SHP77 treated with DMSO at 0.1 percent for 48 hours (cell line): ENCODE data around the gene MRPL44.
A peak's percentile ranks its signal among the peaks of the same experiment; 100 is the strongest.

ENCODE experiments used
- DNase-seq: peaks from one replicate; lab custom pipeline; 2025; lab: John Stamatoyannopoulos, UW

The MRPL44 gene

DNA sequence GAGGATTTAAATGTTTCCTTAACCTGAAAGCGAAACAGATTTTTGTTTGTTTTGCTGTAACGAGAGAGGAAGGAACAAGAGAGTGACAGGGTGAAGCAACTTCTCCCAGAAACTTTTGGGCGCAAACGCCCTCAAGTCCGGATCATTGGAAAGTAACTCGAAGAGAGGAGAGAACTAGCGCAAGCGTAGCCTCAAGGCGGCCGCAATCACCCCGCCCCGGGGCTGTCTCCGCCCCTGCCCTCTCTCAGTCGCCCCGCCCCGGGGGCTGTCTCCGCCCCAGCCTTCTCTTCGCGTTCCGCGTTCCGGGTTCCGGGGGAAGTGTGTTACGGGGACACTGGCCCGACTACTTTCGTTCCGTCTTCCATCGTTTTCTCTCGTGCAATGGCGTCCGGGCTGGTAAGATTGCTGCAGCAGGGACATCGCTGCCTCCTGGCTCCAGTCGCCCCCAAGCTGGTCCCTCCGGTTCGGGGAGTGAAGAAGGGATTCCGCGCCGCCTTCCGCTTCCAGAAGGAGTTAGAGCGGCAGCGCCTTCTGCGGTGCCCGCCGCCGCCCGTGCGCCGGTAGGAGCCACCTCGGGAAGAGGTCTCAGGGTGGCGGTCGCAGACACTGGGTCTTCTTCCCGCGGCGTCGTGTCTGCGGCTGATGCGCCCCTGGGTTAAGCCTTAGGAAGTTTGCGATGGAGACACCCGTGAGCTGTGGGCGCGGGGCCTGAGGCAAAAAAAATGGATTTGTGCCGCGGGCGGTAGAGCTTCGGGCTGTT lies at the start of gene MRPL44:
Gene MRPL44, plus strand, starts transcription at position 372 of the 760 bp plus-strand sequence. Its CDS starts 10 bp downstream, at position 382.
- peak; percentile 78 for DNase-seq

DNA sequence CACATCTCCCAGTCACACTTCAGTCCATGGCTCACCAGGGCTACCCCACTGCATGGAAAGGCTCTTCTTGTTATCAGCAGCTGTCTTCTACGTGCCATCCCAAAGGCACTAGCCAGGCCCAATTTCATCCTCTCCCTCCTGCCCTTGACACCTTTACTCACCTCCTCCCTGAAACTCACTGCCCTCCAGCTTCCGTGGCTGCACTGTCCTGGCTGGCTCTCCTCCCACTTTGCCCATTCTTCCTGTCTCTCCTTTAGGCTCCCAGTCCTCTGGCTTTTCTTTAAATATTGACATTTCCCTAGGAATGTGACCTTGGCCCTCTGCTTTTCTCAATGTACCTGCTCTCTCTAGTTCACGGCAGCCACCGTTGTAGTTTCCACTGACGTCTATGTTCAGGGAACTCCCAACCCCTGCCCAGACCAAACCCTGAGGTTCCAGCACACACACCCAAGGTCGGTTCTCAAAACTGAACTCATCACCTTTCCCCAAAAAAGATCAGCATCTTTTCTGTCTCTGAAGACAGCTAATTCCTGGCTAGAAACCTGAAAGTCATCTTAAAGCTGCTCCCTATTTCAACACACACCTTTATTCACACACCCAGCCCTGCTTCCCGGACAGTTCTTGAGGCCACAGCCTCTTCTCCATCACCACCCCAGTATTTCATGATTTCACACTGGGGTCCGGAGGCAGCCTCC lies 48.8 kb upstream of the MRPL44 start:
- DNase-seq: no peak

DNA sequence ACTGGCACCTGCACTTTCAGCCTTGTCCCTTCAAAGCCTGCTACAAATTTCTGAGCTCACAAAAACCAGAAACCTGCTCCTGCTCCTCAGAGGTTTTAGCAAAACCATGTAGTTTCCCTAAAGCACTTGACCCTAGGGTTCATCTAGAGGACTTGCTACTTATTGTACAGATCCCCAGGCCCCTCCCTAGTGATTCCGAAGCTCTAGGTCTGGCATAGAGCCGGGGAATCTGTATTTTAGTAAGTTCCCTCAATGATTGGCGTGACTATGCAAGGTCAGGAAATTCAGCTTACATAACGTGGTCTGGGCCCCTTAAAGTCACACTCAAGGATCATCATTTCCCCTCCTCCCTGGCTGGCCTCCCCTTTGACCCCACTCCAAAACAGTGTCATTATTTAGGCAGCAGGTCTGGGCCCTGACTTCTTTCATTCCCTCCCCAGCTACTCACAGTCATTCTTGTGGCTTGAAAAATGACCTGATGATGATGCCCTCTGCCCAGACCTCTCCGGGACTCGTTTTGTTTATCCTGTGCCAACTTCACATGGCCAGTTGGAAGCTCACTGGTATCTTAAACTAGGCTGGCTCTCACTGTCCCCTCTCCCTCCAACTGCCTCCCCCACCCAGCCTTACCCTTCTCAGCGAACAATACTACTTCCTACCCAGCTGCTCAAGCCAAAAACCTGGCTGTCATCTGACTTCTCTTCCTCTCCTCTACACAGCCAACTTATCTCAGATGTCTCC lies 48.1 kb upstream of the MRPL44 start:
- no peak for DNase-seq

DNA sequence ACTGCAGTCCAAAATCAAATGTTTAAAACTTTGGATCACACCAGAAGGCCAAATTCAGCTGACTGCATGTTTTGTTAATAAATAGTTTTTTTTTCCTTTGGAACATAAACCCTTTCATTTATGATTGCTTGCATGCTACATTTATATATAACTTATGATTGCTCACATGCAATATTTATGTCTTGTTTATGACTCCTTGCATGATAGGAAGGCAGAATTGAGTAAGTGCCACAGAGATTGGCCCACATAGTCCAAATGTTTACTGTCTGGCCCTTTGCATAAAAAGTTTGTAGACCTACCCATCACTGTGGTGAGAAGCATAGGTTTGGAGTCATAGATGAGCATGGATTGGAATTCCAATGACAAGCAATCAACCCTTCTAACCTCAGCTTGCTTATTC lies 42.9 kb upstream of the MRPL44 start:
- no peak for DNase-seq

DNA sequence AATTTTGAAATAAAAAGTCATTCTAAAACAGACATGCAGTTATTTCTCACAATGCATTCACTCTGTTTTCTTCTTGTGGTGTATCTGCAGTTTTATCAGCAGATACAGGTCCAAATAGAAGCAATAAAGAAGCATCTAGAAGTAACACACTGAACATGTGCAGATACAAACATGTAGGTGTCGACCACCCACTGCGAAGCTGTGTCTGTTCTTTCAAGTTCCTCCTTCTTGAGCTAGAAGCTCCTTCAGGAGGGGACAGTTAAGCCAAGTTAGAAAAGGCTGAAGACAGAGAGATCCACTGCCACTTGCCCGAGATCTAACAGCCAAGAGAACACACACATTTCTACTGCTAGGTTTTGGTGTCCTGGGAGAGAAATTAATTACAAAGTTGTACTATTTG lies 42.2 kb upstream of the MRPL44 start:
- DNase-seq: no peak

DNA sequence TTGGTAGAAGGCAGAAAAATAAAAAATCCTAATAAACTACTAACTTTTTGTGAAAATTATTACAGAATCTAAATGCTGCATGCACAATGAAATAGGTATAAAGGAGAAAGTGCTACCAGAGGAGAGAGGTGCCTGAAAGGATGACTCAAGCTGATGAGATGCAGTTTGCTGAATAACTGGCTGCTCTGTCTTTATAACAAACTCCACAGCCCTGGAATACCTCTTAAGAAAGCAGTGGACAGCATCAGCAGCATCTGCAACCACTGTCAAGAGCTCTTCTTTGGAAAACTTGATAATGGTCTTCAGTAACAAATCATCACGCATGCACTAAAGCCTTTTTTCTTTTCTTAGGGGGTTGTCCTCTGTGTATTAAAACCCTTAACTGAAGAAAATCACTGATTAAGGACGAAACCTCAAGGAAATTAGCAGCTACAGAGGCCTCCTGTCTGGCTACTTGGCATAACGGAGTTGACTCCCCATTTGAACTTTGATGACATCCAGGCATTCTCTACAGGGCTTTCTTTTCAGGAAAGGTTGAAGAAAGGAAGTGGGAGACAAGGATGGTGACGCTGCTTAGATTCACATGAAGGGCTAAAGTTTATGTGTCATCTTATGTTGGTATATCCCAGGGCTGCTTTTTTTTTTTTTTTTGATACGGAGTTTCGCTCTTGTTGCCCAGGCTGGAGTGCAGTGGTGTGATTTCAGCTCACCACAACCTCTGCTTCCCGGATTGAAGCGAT lies 40.9 kb upstream of the MRPL44 start:
- no peak for DNase-seq

DNA sequence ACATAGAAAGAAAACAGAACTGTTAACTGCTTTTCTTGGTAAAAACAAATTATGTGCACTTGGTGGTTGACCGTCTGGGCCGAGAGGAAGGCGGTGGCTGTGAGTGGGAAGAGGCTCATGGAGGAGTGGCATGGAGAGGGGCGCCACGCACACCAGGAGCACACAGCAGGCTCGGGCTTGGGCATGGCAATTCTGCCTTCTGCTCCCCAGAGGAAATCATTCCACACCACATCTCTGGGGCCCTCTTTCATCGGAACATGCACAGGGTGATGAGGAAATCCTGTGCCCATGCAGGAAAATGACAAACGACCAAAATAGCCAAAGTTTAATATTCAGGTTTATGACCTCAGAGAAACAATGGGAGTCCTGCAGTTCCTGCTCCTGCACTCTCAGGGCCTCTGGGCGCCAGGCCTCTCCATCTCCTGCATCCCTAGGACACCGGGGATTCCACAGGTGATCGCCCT lies 38.6 kb upstream of the MRPL44 start:
- DNase-seq: no peak

DNA sequence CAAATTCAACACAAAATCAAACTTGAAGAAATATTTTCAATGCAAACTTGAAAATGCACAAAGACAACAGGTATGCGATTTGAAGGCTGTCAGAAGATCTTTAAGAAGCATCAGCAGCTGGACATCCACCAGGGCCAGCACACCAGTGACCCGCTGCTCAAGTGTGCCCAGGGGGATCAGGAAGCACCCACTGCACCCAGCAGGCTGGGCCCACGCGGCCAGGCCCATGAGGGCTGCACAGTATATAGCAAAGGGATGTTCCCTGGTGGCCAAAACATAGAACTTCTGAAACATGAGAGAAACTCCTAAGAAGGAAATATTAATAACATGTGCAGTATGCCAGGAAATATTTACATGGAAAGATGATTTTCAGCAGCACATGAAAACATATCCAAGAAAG lies 37.2 kb upstream of the MRPL44 start:
- DNase-seq: no peak

DNA sequence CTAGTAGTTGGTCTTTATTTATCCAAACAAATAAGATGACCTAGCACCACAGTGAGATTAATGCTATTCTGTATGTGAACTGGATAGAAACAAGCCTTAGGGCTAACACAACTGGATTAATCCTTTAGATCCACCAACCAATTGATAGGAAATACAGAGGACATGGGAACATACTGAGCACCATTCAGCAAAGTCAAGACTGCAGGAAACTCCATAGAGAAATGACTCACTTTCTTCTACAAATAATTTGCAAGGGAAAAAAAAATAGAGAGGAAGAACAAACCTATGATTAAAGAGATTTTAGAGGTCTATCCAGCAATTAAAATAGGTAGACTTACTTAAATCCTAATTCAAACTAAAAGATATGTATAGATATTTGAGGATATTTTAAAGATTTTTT lies 36.1 kb upstream of the MRPL44 start:
- no peak for DNase-seq

DNA sequence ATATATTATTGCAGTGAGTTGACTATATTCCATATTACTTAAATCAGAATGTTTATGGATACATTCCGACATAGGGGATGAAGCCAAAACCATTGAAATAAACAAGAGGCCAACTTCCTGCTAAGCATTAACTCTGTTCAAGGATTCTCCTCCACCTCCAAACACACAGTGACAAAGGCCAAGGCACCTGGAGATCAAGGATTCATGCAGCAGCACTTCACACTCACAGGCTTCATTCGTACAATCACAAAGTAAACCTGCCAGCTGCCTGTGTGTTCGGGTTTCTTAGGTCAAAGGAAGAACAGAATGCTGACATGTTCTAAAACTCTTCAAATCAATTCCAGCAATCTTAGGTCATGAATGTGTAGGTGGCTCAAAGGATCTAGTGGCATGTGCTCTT lies 35.0 kb upstream of the MRPL44 start:
- no peak for DNase-seq

DNA sequence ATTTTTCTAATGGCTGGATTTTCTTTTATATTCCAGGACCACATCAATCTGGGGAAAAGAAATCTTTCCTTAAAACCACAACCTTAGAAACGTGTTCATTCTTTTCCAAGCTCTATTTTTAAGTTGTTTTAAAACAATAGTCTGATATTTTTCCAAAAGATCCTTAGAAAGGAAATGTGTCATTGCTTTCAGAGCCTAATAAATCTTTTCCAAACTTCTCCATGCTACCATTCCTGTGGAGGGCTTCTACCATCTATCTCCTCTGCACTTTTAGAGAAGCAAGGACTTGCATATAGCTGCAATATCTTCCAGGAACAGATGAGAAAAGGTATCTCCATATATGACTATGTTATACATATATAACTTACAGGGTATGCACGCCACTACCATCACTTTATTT lies 33.3 kb upstream of the MRPL44 start:
- DNase-seq: no peak

DNA sequence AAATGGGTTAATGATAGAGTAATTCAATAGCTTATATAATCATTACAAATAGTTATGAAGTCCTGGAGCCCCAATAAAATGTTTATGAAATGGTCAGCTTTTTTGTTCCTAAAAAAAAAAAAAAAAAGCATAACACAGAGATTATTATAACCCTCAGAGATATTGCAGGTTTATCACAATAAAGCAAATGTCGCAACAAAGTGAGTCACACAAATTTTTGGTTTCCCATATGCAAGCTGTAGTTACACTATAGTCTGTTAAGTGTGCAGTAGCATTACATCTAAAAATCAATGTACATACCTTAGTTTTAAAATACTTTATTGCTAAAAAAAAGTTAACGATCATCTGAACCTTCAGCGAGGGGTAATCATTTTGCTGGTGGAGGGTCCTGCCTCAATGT lies 32.2 kb upstream of the MRPL44 start:
- DNase-seq: no peak

DNA sequence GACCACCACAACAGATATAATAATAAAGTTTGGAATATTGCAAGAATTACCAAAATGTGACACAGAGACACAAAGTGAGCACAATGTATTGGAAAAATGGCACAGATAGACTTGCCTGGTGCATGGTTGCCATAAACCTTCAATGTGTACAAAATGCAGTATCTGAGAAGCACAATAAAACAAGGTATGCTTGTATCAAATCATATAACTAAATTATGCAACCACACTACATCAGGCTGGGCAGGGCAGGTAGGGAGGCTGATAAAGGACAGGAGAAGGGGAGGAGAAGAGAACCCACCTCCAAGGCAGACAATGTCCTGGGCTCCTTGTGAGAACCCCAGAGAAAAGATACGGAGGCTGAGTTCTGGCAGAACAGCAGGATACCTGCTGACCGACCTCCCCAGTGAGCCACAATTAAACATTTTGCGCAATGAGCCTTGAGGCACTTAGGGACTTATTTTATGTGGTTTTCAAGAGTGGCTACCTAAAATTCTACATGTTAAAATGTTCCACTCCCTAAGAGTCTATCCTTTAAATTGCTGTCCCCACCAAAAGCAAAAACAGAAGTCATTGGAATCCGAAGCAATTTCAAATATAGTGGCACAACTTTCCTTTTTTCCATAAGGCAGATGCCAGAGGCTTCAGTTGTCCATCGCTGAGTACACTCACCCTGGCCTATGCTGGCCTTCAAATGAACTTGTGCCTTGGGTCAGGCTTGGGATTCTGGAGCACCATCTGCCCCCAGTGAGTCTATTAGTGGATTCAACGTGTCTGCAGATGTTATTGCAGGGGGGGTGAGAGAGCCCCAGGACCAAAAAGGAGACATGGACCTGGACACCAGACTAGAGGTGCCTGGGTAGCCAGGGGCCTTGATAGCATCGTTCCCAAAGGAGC lies 28.9 kb upstream of the MRPL44 start:
- no peak for DNase-seq

DNA sequence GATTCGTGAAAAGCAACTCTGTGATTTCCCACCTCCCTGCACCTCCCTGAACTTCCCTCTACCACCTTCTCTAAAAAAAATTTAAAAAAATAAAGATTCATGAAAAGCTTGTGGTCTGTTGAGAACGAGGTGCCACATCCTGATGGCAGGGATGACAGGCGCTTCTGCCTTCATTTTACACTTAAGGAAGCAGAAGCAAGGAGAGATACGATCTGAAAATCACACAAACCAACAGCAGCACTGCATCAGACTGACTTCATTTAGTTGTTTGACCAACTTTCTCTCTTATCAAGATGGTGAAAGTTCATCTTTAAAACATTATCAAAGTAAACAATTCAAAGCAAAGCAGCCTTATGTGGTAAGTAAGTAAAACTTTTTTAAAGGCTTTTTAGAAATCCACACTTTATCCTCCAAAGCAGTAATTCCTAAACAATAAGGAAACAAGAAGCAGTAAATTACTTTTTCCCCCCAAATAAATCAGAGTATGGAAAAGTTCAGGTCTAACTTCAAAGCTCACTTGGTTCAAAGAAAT lies 27.6 kb upstream of the MRPL44 start:
- DNase-seq: no peak

DNA sequence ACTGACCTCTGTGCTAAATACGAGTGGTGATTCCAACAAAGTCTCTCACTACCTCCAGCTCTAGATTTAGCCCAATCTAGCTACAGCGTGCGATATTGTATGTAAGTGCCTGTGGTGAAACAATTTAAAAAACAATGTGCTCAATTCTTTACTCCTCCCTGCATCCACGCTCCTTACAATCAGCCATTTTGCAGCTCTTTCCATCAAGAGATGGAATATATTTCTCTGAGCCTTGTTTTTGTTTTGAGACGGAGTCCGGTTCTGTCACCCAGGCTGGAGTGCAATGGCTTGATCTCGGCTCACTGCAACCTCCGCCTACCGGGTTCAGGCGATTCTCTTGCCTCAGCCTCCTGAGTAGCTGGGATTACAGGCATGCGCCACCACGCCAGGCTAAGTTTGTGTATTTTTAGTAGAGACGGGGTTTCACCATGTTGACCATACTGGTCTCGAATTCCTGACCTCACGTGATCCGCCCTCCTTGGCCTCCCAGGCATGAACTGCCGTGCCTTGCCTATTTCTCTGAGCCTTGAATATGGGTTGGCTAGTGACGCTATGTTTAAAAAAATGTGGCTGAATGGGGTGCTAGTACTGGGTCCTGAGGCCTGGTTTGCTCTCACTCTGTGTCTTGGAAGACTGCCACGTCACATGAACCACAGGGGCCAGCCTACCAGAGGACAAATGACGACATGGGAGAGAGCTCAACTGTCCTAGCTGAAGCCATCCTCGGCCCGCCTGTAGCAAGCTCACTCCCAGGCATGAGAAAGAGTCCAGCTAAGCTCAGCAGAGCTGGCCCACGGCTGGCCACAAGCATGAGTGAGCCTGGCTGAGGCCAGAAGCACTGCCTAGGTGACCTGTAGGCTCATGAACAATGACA lies 26.9 kb upstream of the MRPL44 start:
- no peak for DNase-seq

DNA sequence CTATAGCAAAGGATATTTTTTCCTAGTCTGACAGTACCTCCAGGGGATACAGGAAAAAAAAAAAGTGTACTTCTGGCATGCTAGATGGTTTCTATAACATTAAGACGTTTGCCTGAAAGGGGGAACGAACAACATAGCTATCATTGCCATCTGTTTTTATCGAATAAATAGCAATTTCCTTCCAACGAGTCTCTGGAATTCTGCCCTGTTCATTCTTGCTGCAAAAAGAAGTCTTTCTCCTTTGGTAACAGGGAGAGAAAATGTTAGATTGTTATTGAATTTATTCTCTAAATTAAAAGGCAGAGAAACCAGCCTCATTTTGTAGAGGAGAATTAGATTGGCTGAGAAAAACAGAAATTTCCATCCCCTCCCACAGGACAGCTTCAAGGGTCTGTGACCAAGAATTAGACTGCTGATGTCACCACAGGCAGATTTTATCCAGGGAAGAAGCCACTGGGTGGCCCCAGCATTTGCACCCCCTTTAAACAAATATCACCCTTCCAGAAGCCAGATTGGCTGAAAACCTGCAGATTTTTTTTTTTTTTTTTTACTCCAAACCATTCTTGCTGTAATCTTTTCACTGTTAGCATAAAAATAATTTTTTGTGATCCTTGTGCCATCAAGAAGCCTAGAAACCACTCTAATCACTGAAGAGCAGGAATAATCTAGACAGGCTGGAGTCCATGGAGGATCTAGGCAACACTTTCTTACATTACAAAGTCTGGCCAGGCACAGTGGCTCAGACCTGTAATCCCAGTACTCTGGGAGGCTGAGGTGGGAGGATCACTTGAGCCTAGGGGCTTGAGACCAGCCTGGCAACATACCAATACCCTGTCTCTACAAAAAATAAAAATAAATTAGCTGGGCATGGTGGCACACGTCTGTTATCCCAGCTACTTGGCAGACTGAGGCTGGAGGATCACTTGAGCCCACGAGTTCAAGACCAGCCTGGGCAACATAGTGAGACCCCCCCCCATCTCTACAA lies 24.2 kb upstream of the MRPL44 start:
- no peak for DNase-seq

DNA sequence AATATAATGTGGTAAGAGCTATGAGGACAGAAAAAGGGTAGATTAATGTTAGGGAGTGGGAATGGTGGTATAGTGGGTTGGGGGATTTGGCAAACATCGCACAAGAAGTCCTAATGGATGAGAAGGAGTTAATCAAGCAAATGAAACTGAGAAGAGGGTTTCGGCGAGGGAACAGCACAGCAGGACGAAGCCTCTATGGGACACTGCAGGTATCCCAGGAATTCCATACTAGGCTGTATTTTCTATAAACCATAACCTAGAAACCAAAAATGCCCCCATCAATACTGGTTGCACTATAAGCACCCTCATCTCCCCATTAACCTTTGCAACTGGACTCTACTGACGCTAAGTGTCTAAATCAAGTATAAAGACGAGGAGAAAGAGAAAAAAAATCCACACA lies 22.4 kb upstream of the MRPL44 start:
- DNase-seq: no peak

DNA sequence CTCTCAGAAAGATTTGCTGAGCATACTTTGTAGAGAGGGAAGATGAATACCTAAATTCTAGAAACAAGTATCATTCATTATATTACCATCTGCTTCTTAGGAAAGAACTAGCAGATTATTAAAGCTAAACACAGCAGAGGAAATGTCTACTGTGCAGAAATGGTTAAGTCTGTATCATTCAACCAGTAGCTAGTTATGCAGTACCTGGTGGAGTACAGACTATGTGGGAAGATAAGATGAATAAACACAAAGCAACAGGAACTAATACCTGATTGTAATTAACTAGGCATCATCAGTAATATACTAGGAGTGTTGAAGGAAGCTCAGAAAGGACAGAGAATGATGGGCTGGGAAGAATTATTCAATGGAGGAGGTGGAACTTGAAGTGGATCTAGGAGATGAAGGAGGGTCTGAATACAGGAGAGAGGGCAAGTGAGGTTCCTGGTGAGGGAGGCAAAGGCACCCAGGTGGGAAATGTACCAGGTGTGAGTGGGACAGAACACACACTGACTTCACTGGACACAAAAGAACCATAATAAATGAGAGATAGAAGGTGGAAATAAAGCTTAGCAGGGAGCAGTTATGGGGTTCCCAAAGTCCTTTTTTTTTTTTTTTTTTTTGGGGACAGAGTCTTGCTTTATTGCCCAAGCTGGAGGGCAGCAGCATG lies 21.7 kb upstream of the MRPL44 start:
- DNase-seq: no peak
